Measurements from ENCODE around the gene LGALS9.

Gene LGALS9

DNA sequence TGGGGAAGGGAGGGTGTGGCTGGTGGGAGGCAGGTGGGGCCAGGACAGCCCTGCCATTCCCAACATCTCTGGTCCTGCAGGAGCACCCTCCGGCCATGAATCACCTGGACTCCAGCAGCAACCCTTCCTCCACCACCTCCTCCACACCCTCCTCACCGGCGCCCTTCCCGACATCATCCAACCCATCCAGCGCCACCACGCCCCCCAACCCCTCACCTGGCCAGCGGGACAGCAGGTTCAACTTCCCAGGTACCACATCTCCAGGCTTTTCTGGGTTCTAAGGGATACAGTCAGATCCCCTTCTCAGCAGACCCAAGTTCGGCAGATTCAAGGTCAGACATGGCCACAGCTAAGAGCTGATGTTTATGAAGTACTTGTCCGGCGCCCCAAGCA, 33.8 kb upstream of the LGALS9 start:
- H3K36me3 ChIP-seq (ENCODE audit: control insufficient read depth in 4 of 4, insufficient read depth in 4 of 4, low read length in 3 of 4), result peaks cover 6 to 56% (median 21%) of the 10 kb centered on the region in 4 experiments
- H3K9me3 ChIP-seq (ENCODE audit: control extremely low read depth in 1 of 5, control insufficient read depth in 4 of 5, insufficient read depth in 2 of 5, low read depth in 1 of 5, low read length in 4 of 5), result no peaks in the 10 kb centered on the region
- H3K4me1 ChIP-seq (ENCODE audit: control extremely low read depth in 1 of 4, control insufficient read depth in 4 of 4, insufficient read depth in 4 of 4, low read length in 3 of 4), result peaks cover 0 to 5% (median 3%) of the 10 kb centered on the region in 4 experiments
- POLR2A ChIA-PET, result no interaction called here
- 97% methylated on average over 9 of the region's 10 CpGs for WGBS (ENCODE audit: insufficient coverage)
- no peak for DNase-seq
- no peak overlapping the region for H3K27ac ChIP-seq (ENCODE audit: insufficient read depth in 1 of 2, low read depth in 1 of 2, low read length in 2 of 2, poor library complexity in 1 of 2, severe bottlenecking in 2 of 2)
- CTCF ChIA-PET, result interaction anchor here (0.7 to 13.8 kb wide), 13 partner anchors 10 to 360 kb away, joined by 3 to 162 read pairs (median 7); partner anchors contain the start of gene KSR1
- H3K4me3 ChIP-seq (ENCODE audit: control insufficient read depth in 1 of 7, extremely low read depth in 1 of 7, insufficient read depth in 4 of 7, low read depth in 2 of 7, low read length in 6 of 7), result no peak overlapping the region
- H3K27me3 ChIP-seq (replicated peaks in 2 of 5; ENCODE audit: control insufficient read depth in 4 of 5, insufficient read depth in 5 of 5, low read length in 4 of 5), result no peaks in the 10 kb centered on the region

DNA sequence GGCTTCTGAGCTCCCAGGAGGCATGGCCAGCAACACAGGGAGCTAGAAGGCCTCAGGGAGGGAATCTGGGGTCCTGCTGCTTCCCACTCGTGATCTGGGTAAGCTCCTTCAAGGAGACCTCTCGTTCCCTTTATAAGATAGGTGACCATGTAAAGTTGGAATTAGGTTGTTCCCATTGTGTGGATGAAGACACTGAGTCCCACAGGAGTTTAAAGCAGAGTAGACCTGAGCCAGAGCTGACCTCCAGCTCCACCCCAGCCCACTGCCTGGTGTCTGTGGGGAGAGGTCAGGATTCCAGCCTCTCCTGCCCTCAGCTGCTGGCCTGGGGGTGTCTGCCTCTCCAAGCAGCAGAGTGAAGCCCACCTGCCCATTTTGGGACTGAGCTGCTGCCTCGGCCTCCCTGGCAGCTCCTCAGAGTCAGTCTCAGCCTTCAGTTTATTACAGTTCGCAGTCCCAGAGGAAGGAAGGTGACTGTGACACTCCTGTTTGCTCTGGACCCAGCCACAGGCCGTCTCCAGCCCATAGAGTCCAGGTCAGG, 33.1 kb upstream of the LGALS9 start:
- no peaks in the 10 kb centered on the region for H3K27me3 ChIP-seq (replicated peaks in 2 of 5; ENCODE audit: control insufficient read depth in 4 of 5, insufficient read depth in 5 of 5, low read length in 4 of 5)
- no peak for DNase-seq
- H3K27ac ChIP-seq (ENCODE audit: insufficient read depth in 1 of 2, low read depth in 1 of 2, low read length in 2 of 2, poor library complexity in 1 of 2, severe bottlenecking in 2 of 2), result no peak overlapping the region
- ChIA-PET POLR2A (no interaction called here), CTCF (interaction anchor here (0.7 to 13.8 kb wide), 16 partner anchors 10 to 360 kb away, joined by 3 to 162 read pairs (median 7); partner anchors contain the start of gene KSR1)
- 92% methylated on average over 4 of the region's 5 CpGs for WGBS (ENCODE audit: insufficient coverage)
- H3K9me3 ChIP-seq (ENCODE audit: control extremely low read depth in 1 of 5, control insufficient read depth in 4 of 5, insufficient read depth in 2 of 5, low read depth in 1 of 5, low read length in 4 of 5), result no peaks in the 10 kb centered on the region
- peaks cover 0 to 11% (median 10%) of the 10 kb centered on the region in 4 experiments for H3K4me1 ChIP-seq (ENCODE audit: control extremely low read depth in 1 of 4, control insufficient read depth in 4 of 4, insufficient read depth in 4 of 4, low read length in 3 of 4)
- no peak overlapping the region for H3K4me3 ChIP-seq (ENCODE audit: control insufficient read depth in 1 of 7, extremely low read depth in 1 of 7, insufficient read depth in 4 of 7, low read depth in 2 of 7, low read length in 6 of 7)
- peaks cover 5 to 49% (median 21%) of the 10 kb centered on the region in 4 experiments for H3K36me3 ChIP-seq (ENCODE audit: control insufficient read depth in 4 of 4, insufficient read depth in 4 of 4, low read length in 3 of 4)

DNA sequence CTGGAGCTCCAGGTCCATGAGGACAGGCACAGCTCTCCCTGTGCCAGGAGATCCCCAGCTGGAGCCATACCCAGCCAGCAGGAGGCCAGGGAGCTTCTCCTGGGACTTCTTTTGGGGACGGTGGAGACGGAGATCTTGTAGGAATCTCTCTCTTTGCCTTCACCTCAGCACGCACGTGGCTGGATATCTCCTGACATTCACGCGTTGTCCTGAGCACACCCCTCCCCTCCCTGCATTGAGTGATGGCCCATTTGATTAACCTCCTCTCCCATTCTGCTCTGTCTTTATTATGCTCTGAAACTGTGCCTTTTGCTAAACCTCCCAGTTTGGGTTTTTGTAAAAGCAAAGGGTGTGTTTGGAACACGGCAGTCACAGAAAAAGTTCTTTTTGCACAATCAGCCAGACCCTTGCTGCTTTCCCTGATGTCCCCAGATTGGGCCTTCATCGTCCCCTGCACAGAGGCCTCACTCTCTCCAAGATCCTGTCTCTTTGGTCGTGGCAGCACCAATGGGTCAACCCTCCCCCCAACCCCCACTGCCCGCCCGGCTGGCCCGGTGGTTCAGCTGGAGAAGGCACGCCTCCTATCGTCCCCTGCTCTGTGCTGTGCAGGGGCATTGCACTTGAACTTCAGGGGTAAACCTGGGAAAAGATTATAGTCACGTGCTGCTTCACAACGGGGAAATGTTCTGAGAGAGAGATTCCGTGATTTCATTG, 32.5 kb upstream of the LGALS9 start:
- no peak for DNase-seq
- peaks cover 0 to 18% (median 17%) of the 10 kb centered on the region in 4 experiments for H3K4me1 ChIP-seq (ENCODE audit: control extremely low read depth in 1 of 4, control insufficient read depth in 4 of 4, insufficient read depth in 4 of 4, low read length in 3 of 4)
- peaks cover 5 to 45% (median 19%) of the 10 kb centered on the region in 4 experiments for H3K36me3 ChIP-seq (ENCODE audit: control insufficient read depth in 4 of 4, insufficient read depth in 4 of 4, low read length in 3 of 4)
- H3K9me3 ChIP-seq (ENCODE audit: control extremely low read depth in 1 of 5, control insufficient read depth in 4 of 5, insufficient read depth in 2 of 5, low read depth in 1 of 5, low read length in 4 of 5), result no peaks in the 10 kb centered on the region
- POLR2A ChIA-PET, result no interaction called here
- H3K27me3 ChIP-seq (replicated peaks in 2 of 5; ENCODE audit: control insufficient read depth in 4 of 5, insufficient read depth in 5 of 5, low read length in 4 of 5), result no peaks in the 10 kb centered on the region
- CTCF ChIA-PET, result interaction anchor here (0.7 to 13.8 kb wide), 21 partner anchors 11 to 361 kb away, joined by 3 to 162 read pairs (median 8); partner anchors contain the start of gene KSR1
- 97% methylated on average over 17 of the region's 17 CpGs for WGBS (ENCODE audit: insufficient coverage)
- H3K27ac ChIP-seq (ENCODE audit: insufficient read depth in 1 of 2, low read depth in 1 of 2, low read length in 2 of 2, poor library complexity in 1 of 2, severe bottlenecking in 2 of 2), result no peak overlapping the region
- H3K4me3 ChIP-seq (ENCODE audit: control insufficient read depth in 1 of 7, extremely low read depth in 1 of 7, insufficient read depth in 4 of 7, low read depth in 2 of 7, low read length in 6 of 7), result no peak overlapping the region

DNA sequence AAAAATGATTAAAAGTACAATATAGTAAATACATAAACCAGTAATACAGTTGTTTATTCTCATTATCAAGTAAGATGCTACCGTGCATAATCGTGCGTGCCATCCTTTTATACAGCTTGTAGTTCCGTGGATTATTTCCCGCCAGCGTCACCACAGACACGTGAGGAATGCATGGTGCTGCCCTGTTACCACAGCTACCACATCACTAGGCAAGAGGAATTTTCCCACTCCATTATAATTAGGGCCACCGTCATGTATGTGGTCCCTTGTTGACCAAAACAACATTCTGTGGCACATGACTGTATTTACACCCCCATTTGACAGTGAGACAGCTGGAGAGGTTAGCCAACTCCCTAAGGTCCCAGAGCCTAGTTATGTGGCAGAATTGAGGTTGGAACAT, 30.5 kb upstream of the LGALS9 start:
- WGBS (ENCODE audit: insufficient coverage), result 98% methylated on average over 7 of the region's 8 CpGs

DNA sequence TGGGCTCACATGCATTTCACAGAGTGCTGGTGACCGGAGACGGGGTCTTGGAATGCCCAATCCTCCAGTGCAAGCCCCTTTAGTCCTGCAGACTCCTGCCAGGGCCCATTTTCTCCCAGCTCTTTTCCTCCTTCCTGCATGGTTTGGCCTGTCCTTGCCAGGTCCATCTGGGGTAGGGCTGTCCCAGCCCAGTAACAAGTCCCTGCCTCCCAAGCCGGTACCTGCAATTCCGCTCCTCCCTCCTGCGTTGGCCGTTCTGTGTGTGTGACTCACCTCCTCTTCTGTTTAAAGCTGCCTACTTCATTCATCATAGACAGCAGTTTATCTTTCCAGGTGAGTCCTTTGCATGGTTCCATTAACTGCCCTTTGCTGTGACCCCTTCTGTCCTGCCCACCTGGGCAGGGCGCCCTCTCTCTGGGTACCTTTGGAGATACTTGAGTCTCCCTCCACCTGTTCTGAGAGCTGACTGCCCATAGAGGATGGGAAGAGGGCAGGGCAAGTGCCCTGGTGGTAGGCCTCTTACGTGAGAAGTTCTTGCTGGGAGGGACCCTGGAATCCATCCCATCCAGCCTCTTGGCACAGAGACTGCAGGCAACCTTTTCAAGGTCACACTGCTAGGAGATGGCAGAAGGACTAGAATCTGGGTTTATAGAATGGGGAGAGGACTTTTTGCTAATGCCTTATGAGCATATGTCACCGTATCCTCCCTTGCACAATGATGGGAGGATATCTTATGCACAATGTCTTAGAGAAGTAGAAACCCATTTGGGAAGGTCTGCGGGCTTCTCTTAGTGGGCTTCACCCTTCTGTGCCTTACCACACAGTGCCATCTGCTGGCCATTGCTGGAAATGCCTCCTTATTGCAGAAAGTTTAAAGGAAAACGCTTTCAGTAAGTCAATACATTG, 29.7 kb upstream of the LGALS9 start:
- ChIA-PET POLR2A (interaction anchor here (1.8 to 2.3 kb wide), 2 partner anchors 143 to 145 kb away, joined by 7 to 8 read pairs; partner anchors contain the start of gene KSR1), CTCF (interaction anchor here (0.6 to 13.8 kb wide), 44 partner anchors 13 to 375 kb away, joined by 3 to 162 read pairs (median 6); partner anchors contain the start of genes KSR1 and LGALS9)
- H3K27ac ChIP-seq (ENCODE audit: insufficient read depth in 1 of 2, low read depth in 1 of 2, low read length in 2 of 2, poor library complexity in 1 of 2, severe bottlenecking in 2 of 2), result no peak overlapping the region
- DNase-seq, result peak; percentile 82 to 92 (median 85)
- no peaks in the 10 kb centered on the region for H3K9me3 ChIP-seq (ENCODE audit: control extremely low read depth in 1 of 5, control insufficient read depth in 4 of 5, insufficient read depth in 2 of 5, low read depth in 1 of 5, low read length in 4 of 5)
- no peaks in the 10 kb centered on the region for H3K27me3 ChIP-seq (replicated peaks in 2 of 5; ENCODE audit: control insufficient read depth in 4 of 5, insufficient read depth in 5 of 5, low read length in 4 of 5)
- H3K36me3 ChIP-seq (ENCODE audit: control insufficient read depth in 4 of 4, insufficient read depth in 4 of 4, low read length in 3 of 4), result peaks cover 5 to 52% (median 24%) of the 10 kb centered on the region in 4 experiments
- peaks cover 0 to 23% (median 21%) of the 10 kb centered on the region in 4 experiments for H3K4me1 ChIP-seq (ENCODE audit: control extremely low read depth in 1 of 4, control insufficient read depth in 4 of 4, insufficient read depth in 4 of 4, low read length in 3 of 4)
- H3K4me3 ChIP-seq (ENCODE audit: control insufficient read depth in 1 of 7, extremely low read depth in 1 of 7, insufficient read depth in 4 of 7, low read depth in 2 of 7, low read length in 6 of 7), result no peak overlapping the region
- 69% methylated on average over 11 of the region's 11 CpGs for WGBS (ENCODE audit: insufficient coverage)

More for the DNA sequence above, 30.5 kb upstream of the LGALS9 start:
- Histone ChIP-seq H3K4me3 (ENCODE audit: control insufficient read depth in 1 of 7, extremely low read depth in 1 of 7, insufficient read depth in 4 of 7, low read depth in 2 of 7, low read length in 6 of 7) (no peak overlapping the region), H3K4me1 (ENCODE audit: control extremely low read depth in 1 of 4, control insufficient read depth in 4 of 4, insufficient read depth in 4 of 4, low read length in 3 of 4) (peaks cover 0 to 23% (median 21%) of the 10 kb centered on the region in 4 experiments), H3K9me3 (ENCODE audit: control extremely low read depth in 1 of 5, control insufficient read depth in 4 of 5, insufficient read depth in 2 of 5, low read depth in 1 of 5, low read length in 4 of 5) (no peaks in the 10 kb centered on the region), H3K27ac (ENCODE audit: insufficient read depth in 1 of 2, low read depth in 1 of 2, low read length in 2 of 2, poor library complexity in 1 of 2, severe bottlenecking in 2 of 2) (no peak overlapping the region), H3K27me3 (replicated peaks in 2 of 5; ENCODE audit: control insufficient read depth in 4 of 5, insufficient read depth in 5 of 5, low read length in 4 of 5) (no peaks in the 10 kb centered on the region), H3K36me3 (ENCODE audit: control insufficient read depth in 4 of 4, insufficient read depth in 4 of 4, low read length in 3 of 4) (peaks cover 5 to 49% (median 23%) of the 10 kb centered on the region in 4 experiments)
- no peak for DNase-seq
- ChIA-PET CTCF (interaction anchor here (0.7 to 13.8 kb wide), 43 partner anchors 9 to 400 kb away, joined by 3 to 162 read pairs (median 7); partner anchors contain the start of genes KSR1 and LGALS9), POLR2A (interaction anchor here (1.0 to 2.3 kb wide), 3 partner anchors 68 to 144 kb away, joined by 3 to 8 read pairs (median 7); partner anchors contain the start of gene KSR1)

DNA sequence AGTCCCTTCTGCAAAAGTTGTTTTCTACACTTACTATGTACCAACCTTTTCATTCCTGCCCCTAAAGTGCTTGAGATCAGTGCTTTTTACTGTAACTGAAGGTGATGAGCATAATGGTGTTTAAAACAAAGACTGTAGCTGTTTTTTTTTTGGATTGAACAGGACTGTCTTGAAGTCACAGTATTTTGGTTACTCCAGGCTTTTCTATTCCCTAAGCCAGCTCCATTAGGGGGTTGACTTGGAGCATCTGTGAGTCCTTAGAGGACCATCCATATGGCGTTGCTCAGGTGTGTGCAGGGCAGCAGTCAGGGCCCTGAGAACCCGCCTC, 29.0 kb upstream of the LGALS9 start:
- Histone ChIP-seq H3K36me3 (ENCODE audit: control insufficient read depth in 4 of 4, insufficient read depth in 4 of 4, low read length in 3 of 4) (peaks cover 5 to 49% (median 26%) of the 10 kb centered on the region in 4 experiments), H3K4me3 (ENCODE audit: control insufficient read depth in 1 of 7, extremely low read depth in 1 of 7, insufficient read depth in 4 of 7, low read depth in 2 of 7, low read length in 6 of 7) (no peak overlapping the region), H3K27ac (ENCODE audit: insufficient read depth in 1 of 2, low read depth in 1 of 2, low read length in 2 of 2, poor library complexity in 1 of 2, severe bottlenecking in 2 of 2) (peak overlapping the region in 1 of 2 experiments; percentile 65), H3K27me3 (replicated peaks in 2 of 5; ENCODE audit: control insufficient read depth in 4 of 5, insufficient read depth in 5 of 5, low read length in 4 of 5) (no peaks in the 10 kb centered on the region), H3K4me1 (ENCODE audit: control extremely low read depth in 1 of 4, control insufficient read depth in 4 of 4, insufficient read depth in 4 of 4, low read length in 3 of 4) (peaks cover 0 to 23% (median 21%) of the 10 kb centered on the region in 4 experiments), H3K9me3 (ENCODE audit: control extremely low read depth in 1 of 5, control insufficient read depth in 4 of 5, insufficient read depth in 2 of 5, low read depth in 1 of 5, low read length in 4 of 5) (no peaks in the 10 kb centered on the region)
- WGBS (ENCODE audit: insufficient coverage), result 66% methylated on average over 2 of the region's 2 CpGs
- no peak for DNase-seq
- POLR2A ChIA-PET, result interaction anchor here (1.3 kb wide), 1 partner anchor 146 kb away, joined by 4 read pairs; the partner anchor contains the start of gene KSR1
- CTCF ChIA-PET, result interaction anchor here (0.6 to 13.8 kb wide), 30 partner anchors 12 to 376 kb away, joined by 3 to 162 read pairs (median 6); partner anchors contain the start of genes KSR1, LGALS9 and WSB1
